ENCODE data around the gene ST6GAL1.

Gene ST6GAL1

DNA sequence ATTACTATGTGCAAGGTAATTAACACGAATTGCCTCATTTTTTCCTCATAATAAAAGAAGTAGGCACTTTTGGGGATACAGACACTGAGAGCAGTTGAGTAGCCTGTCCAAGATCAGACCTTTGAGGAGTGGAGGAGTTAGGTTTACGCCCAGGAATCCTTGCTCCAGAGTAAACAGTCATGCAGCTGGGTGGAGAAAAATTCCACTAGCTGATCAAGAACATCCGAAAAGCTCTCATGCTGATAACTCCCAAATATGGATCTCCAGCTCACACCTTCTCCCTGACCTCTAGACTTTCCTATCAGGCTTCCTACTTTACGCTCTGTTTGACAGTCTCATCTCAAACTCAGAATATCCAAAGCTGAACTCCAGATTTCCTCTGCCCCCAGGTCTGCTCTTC, 53.3 kb downstream of the ST6GAL1 start:
- Mint-ChIP-seq H3K4me1 (peaks cover 15% of the 10 kb centered on the region), H3K27ac (peak overlapping the region; percentile 0 to 63 (median 15)), H3K36me3 (ENCODE audit: low read depth) (peaks cover 54% of the 10 kb centered on the region), H3K4me3 (no peak overlapping the region), H3K9me3 (no peaks in the 10 kb centered on the region), H3K27me3 (ENCODE audit: low read depth) (no peaks in the 10 kb centered on the region)
- TF ChIP-seq, protein P1, sequence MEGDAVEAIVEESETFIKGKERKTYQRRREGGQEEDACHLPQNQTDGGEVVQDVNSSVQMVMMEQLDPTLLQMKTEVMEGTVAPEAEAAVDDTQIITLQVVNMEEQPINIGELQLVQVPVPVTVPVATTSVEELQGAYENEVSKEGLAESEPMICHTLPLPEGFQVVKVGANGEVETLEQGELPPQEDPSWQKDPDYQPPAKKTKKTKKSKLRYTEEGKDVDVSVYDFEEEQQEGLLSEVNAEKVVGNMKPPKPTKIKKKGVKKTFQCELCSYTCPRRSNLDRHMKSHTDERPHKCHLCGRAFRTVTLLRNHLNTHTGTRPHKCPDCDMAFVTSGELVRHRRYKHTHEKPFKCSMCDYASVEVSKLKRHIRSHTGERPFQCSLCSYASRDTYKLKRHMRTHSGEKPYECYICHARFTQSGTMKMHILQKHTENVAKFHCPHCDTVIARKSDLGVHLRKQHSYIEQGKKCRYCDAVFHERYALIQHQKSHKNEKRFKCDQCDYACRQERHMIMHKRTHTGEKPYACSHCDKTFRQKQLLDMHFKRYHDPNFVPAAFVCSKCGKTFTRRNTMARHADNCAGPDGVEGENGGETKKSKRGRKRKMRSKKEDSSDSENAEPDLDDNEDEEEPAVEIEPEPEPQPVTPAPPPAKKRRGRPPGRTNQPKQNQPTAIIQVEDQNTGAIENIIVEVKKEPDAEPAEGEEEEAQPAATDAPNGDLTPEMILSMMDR (IDR thresholded peaks at IDR 0.05; ENCODE audit: unreplicated experiment in 3 of 3), result no peak

- no peaks in the 10 kb centered on the region for H3K27me3 Mint-ChIP-seq (ENCODE audit: low read depth)
- peaks cover 50% of the 10 kb centered on the region for H3K36me3 Mint-ChIP-seq (ENCODE audit: low read depth)
These were observed 53.7 kb downstream of the ST6GAL1 start for GRCh38 chr3:186984064-186984463.

DNA sequence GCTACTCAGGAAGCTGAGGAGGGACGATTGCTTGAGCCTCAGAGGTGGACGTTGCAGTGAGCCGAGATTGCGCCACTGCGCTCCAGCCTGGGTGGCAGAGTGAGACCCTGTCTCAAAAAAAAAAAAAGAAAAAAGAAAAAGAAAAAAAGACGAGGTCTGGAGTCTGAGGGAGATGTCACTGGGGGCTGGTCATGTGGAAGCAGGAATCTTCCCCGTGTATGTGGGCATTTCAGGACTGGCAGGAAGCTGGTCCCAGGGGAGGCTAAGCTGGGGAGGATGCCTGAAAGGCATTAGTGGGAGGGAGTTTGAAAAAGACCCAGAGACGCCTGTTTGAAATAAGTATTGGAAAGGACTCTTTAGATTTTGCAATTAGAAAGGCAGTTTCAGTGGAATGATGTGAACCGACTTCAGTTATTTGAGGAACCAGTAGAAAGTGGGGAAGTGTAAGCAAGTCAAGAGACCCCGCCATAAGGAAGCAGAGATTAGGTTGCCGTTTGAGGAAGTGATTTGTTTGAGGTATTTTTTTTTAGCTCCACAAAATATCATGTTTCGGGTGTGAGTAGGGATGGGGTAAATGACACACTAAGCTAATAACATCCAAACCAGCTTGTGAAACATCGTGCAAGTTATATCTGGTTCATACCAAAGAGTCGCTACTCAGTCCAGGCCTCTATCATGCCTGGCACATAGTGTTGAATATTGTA, 55.5 kb downstream of the ST6GAL1 start:
- TF ChIP-seq, protein P1 (IDR thresholded peaks at IDR 0.05; ENCODE audit: unreplicated experiment in 3 of 3), result no peak
- Mint-ChIP-seq H3K27me3 (ENCODE audit: low read depth) (no peaks in the 10 kb centered on the region), H3K9me3 (no peaks in the 10 kb centered on the region), H3K36me3 (ENCODE audit: low read depth) (peaks cover 52% of the 10 kb centered on the region), H3K27ac (peak overlapping the region in 2 of 3 experiments; percentile 75), H3K4me1 (peaks cover 11% of the 10 kb centered on the region), H3K4me3 (peak overlapping the region in 1 of 3 experiments; percentile 16)

More at GRCh38 chr3:186984064-186984463, 53.7 kb downstream of the ST6GAL1 start:
- peak overlapping the region; percentile 0 to 15 (median 8) for H3K27ac Mint-ChIP-seq
- H3K9me3 Mint-ChIP-seq, result no peaks in the 10 kb centered on the region
- H3K4me3 Mint-ChIP-seq, result no peak overlapping the region
- peaks cover 11% of the 10 kb centered on the region for H3K4me1 Mint-ChIP-seq
- TF ChIP-seq, protein P1 (IDR thresholded peaks at IDR 0.05; ENCODE audit: unreplicated experiment in 3 of 3), result no peak

DNA sequence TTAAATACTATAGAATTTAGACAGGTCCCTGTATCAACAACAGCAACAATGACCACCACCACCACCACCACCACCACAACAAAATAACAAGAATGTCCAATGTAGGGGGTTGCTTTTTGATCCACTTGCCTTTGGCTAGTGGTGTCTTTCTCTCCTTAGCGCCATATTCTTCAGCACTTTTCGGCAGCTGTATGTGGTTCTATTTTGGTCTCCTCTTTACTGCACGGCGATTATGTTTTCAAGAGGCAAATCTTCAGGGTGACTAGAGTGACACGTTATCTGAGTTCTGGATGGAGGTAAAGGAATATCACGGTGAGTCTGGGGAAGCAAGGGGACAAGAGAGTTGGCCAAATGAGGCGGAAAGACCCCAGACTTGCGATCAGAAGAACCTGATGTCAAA, 56.1 kb downstream of the ST6GAL1 start:
- TF ChIP-seq, protein P1 (IDR thresholded peaks at IDR 0.05; ENCODE audit: unreplicated experiment in 3 of 3), result no peak
- Mint-ChIP-seq H3K9me3 (no peaks in the 10 kb centered on the region), H3K36me3 (ENCODE audit: low read depth) (peaks cover 52% of the 10 kb centered on the region), H3K27ac (peak overlapping the region in 2 of 3 experiments; percentile 24 to 60), H3K27me3 (ENCODE audit: low read depth) (no peaks in the 10 kb centered on the region), H3K4me3 (no peak overlapping the region), H3K4me1 (peaks cover 11% of the 10 kb centered on the region)

DNA sequence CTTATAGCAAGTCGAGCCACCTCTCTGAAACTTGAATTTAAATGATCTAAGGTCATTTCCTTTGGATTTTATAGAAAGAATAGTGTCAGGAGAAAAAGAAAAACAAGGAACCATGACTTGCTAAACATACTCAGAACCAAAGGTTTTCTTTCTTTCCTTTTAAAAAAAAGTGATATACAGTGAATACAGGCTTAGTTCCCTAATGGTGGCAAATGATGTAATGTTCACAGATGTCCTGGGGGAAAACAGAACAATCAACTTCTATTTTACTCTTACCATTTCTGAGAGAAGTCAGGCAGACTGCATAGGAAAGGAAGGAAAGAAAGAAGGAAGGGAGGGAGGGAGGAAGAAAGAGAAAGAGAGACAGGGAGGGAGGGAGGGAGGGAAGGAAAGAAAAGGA, 56.5 kb downstream of the ST6GAL1 start:
- Mint-ChIP-seq H3K4me3 (no peak overlapping the region), H3K27ac (peak overlapping the region in 2 of 3 experiments; percentile 24 to 60), H3K4me1 (peaks cover 11% of the 10 kb centered on the region), H3K9me3 (no peaks in the 10 kb centered on the region), H3K36me3 (ENCODE audit: low read depth) (peaks cover 52% of the 10 kb centered on the region), H3K27me3 (ENCODE audit: low read depth) (no peaks in the 10 kb centered on the region)
- TF ChIP-seq, protein P1 (IDR thresholded peaks at IDR 0.05; ENCODE audit: unreplicated experiment in 3 of 3), result no peak

DNA sequence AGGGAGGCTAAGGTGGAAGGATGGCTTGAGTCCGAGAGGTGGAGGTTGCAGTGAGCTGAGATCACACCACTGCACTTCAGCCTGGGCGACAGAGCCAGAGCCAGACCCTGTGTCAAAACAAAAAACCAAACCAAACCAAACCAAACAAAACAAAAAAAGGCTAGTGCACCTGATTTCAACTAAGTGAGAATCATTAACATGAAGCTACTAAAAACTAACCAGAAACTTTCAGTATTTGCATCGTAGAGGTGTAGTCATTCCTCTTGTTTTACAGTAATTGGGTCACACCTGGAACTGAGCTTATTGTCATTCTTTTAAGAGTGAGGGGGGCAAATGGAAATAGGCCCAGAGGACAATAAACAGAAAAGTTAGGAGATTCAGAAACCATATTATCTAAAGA, 58.5 kb downstream of the ST6GAL1 start:
- H3K4me3 Mint-ChIP-seq, result no peak overlapping the region
- H3K27ac Mint-ChIP-seq, result peak overlapping the region in 1 of 3 experiments; percentile 3
- TF ChIP-seq, protein P1 (IDR thresholded peaks at IDR 0.05; ENCODE audit: unreplicated experiment in 3 of 3), result no peak
- H3K9me3 Mint-ChIP-seq, result no peaks in the 10 kb centered on the region
- H3K27me3 Mint-ChIP-seq (ENCODE audit: low read depth), result no peaks in the 10 kb centered on the region
- peaks cover 13% of the 10 kb centered on the region for H3K4me1 Mint-ChIP-seq
- H3K36me3 Mint-ChIP-seq (ENCODE audit: low read depth), result peaks cover 43% of the 10 kb centered on the region

All from nephron (organoid).